HL-60/S4 treated with phorbol 12-myristate 13-acetate at 8.2 ng/mL for 4 days and 3 days (cell line): ENCODE data around the gene AVL9.
"Not testable (repeated sequence)": the region's sequence is repeated elsewhere in the genome, so short reads cannot be mapped to it uniquely, and the experiment has no call there.

Experiments used
- in situ Hi-C: fragments of 300-500 bp; cut with MboI; formaldehyde crosslinking; loops from 2 replicates; pipeline ENCODE4 v1.15.0; 2022; ENCODE audit warnings: low sequenced_read_pairs

The AVL9 gene

GRCh38 chr7:32634798-32635393 lies 139.6 kb downstream of the AVL9 start:
- in situ Hi-C loops = not testable (repeated sequence)

DNA sequence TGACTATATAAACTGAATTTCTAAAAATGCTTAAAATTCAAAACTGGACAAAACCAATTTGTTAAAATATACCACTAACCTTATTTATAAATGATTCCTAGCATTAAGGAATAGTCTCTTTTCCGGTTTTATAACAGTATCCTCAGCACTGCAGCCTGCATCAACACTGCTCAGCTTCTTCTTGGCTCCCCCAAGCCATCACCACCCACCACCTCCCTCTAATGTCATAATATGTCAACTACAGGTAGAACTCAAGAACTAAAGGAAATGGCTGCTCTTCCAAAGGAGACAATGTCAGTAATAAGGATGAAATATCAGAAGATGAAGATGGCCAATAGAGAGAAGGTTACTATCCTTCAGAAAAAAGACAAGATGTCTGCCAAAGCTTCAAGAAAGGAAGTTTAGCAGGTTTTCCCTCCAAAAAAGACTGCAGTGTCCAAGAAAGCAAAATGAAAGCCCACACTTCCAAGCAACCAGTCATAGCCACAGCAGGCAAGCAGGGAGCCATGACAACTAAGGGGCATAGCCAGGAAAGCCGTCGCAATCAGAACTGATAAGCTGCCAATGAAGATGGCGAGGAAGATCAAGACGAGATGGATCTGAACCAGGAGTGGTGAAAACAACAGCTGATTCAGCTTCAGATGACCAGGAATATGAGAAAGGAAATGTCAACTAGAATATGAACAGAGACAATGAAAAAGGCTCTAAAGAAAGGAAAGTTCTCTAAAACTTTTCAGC lies 141.6 kb downstream of the AVL9 start:
- in situ Hi-C loops = not testable (repeated sequence)

DNA sequence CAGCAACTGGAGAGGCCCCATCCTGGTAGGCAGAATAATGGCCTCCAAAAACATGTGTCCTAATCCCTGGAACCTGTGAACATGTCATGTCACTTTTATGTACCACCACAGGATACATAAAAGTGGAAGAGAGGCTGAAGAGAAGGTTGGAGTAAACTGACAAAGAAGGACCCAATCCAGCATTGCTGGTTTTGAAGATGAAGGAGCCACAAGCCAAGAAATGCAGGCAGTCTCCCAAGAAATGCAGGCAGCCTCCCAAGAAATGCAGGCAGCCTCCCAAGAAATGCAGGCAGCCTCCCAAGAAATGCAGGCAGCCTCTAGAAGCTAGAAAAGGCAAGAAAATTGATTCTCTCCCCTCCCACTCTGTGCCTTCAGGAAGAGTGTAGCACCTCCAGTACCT lies 142.3 kb downstream of the AVL9 start:
- in situ Hi-C loops = not testable (repeated sequence)
